ENCODE results near the gene PLAAT5.

DNA sequence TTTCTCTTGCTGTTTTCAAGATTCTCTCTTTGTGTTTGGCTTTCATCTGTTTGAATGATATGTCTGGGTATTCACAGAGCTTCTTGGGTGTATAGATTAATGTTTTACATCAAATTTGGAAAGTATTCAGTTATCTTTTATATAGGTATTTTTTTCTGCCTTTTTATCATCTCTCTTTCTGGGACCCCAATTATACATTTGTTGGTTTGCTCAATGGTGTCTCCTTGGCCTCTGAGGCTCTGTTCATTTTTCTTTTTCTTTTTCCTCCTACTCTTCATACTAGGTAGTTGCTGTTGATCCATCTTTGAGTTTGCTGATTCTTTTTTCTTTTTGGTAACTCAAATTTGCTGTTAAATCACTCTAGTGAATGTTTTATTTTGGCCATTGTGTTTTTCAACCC, 14.3 kb downstream of the PLAAT5 start:
- TF ChIP-seq, protein P1, sequence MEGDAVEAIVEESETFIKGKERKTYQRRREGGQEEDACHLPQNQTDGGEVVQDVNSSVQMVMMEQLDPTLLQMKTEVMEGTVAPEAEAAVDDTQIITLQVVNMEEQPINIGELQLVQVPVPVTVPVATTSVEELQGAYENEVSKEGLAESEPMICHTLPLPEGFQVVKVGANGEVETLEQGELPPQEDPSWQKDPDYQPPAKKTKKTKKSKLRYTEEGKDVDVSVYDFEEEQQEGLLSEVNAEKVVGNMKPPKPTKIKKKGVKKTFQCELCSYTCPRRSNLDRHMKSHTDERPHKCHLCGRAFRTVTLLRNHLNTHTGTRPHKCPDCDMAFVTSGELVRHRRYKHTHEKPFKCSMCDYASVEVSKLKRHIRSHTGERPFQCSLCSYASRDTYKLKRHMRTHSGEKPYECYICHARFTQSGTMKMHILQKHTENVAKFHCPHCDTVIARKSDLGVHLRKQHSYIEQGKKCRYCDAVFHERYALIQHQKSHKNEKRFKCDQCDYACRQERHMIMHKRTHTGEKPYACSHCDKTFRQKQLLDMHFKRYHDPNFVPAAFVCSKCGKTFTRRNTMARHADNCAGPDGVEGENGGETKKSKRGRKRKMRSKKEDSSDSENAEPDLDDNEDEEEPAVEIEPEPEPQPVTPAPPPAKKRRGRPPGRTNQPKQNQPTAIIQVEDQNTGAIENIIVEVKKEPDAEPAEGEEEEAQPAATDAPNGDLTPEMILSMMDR (IDR thresholded peaks at IDR 0.05) = no peak
- TF ChIP-seq EP300 (IDR thresholded peaks at IDR 0.05) = no peak
